ENCODE data around the gene STC2.

STC2 gene

DNA sequence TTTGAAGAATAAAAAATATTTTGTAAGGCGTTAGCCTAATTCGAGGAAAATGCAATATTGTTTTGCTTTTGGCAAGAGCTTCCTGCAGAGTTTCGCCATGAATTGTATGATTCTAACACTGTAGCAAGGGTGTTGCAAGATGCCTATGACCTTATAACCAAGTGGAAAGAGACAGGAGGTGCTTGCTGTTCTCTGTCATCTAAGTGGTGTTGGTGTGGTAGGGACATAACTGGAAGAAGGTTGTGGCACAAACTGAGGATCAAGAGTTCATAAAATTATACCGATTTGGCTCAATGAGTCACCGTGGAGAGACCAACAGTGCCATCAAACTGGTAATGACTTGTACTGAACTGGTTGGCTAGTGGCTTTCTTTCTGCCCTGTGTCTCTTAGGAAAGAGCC, 6.3 kb downstream of the STC2 start:
- Histone ChIP-seq H3K79me2 (ENCODE audit: insufficient read depth, low read length) (no peaks in the 10 kb centered on the region), H3F3A (ENCODE audit: insufficient read depth, low read length) (no peaks in the 10 kb centered on the region), H3K4me1 (ENCODE audit: insufficient read depth, low read length, severe bottlenecking) (no peaks in the 10 kb centered on the region), H3K36me3 (ENCODE audit: insufficient read depth, low read length) (no peaks in the 10 kb centered on the region), H4K20me1 (ENCODE audit: insufficient read depth, low read length) (no peaks in the 10 kb centered on the region), H2AFZ (ENCODE audit: low read length) (no peak overlapping the region), H3K27ac (ENCODE audit: low read depth, low read length, poor library complexity, severe bottlenecking) (no peak overlapping the region), H3K4me3 (ENCODE audit: low read depth, low read length, poor library complexity, severe bottlenecking) (no peak overlapping the region), H3K4me2 (ENCODE audit: low read length) (no peak overlapping the region), H3K9me3 (ENCODE audit: low read length) (no peaks in the 10 kb centered on the region), H3K27me3 (ENCODE audit: insufficient read depth, low read length) (no peaks in the 10 kb centered on the region), H3K9me2 (ENCODE audit: low read depth, low read length) (no peaks in the 10 kb centered on the region), H3K9ac (ENCODE audit: low read length) (no peak overlapping the region)
- TF ChIP-seq CTCF (IDR thresholded peaks at IDR 0.05; ENCODE audit: low read length) (no peak), EZH2 (IDR thresholded peaks at IDR 0.05; ENCODE audit: borderline replicate concordance, low read length) (no peak)

- no peaks in the 10 kb centered on the region for H3F3A ChIP-seq (ENCODE audit: insufficient read depth, low read length)
- H2AFZ ChIP-seq (ENCODE audit: low read length), result no peak overlapping the region
- H3K9me3 ChIP-seq (ENCODE audit: low read length), result no peaks in the 10 kb centered on the region
- H3K27ac ChIP-seq (ENCODE audit: low read depth, low read length, poor library complexity, severe bottlenecking), result no peak overlapping the region
- H3K9me2 ChIP-seq (ENCODE audit: low read depth, low read length), result no peaks in the 10 kb centered on the region
- no peak overlapping the region for H3K4me3 ChIP-seq (ENCODE audit: low read depth, low read length, poor library complexity, severe bottlenecking)
- H3K4me1 ChIP-seq (ENCODE audit: insufficient read depth, low read length, severe bottlenecking), result no peaks in the 10 kb centered on the region
- no peaks in the 10 kb centered on the region for H3K36me3 ChIP-seq (ENCODE audit: insufficient read depth, low read length)
- no peaks in the 10 kb centered on the region for H4K20me1 ChIP-seq (ENCODE audit: insufficient read depth, low read length)
- no peaks in the 10 kb centered on the region; the same call in 1 of the 2 replicates for H3K27me3 ChIP-seq (ENCODE audit: insufficient read depth, low read length)
- no peak overlapping the region for H3K9ac ChIP-seq (ENCODE audit: low read length)
- H3K79me2 ChIP-seq (ENCODE audit: insufficient read depth, low read length), result no peaks in the 10 kb centered on the region
- TF ChIP-seq EZH2 (IDR thresholded peaks at IDR 0.05; ENCODE audit: borderline replicate concordance, low read length) (no peak), CTCF (IDR thresholded peaks at IDR 0.05; ENCODE audit: low read length) (no peak)
- no peak overlapping the region for H3K4me2 ChIP-seq (ENCODE audit: low read length)
Measured at GRCh38 chr5:173320259-173320658, 8.0 kb downstream of the STC2 start.

DNA sequence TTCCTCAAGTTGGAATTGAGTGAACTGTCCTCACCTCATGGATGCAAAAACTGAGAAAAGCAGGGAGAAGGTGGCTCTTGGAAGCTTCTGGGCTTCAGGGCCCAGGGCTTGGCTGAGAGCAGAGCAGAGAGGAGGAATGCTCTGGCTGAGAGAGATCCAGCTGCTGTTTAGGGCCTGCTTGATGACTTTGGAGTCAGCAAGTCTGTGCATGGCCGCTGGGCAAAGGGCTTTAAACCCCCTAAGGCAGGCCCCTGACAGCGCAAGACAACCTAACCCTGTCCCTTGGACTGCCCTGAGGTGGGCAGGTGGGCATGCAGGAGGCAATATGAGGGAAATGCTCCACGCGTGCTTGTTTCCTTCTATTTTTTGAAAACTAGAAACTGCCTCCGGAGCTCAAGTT, 8.6 kb downstream of the STC2 start:
- Histone ChIP-seq H4K20me1 (ENCODE audit: insufficient read depth, low read length) (no peaks in the 10 kb centered on the region), H2AFZ (ENCODE audit: low read length) (no peak overlapping the region), H3K4me2 (ENCODE audit: low read length) (no peak overlapping the region), H3K4me3 (ENCODE audit: low read depth, low read length, poor library complexity, severe bottlenecking) (no peak overlapping the region), H3K27ac (ENCODE audit: low read depth, low read length, poor library complexity, severe bottlenecking) (no peak overlapping the region), H3K9me2 (ENCODE audit: low read depth, low read length) (no peaks in the 10 kb centered on the region), H3K4me1 (ENCODE audit: insufficient read depth, low read length, severe bottlenecking) (no peaks in the 10 kb centered on the region), H3K9me3 (ENCODE audit: low read length) (no peaks in the 10 kb centered on the region), H3K79me2 (ENCODE audit: insufficient read depth, low read length) (no peaks in the 10 kb centered on the region), H3K9ac (ENCODE audit: low read length) (no peak overlapping the region), H3K27me3 (ENCODE audit: insufficient read depth, low read length) (no peaks in the 10 kb centered on the region; the same call in 1 of the 2 replicates), H3F3A (ENCODE audit: insufficient read depth, low read length) (no peaks in the 10 kb centered on the region), H3K36me3 (ENCODE audit: insufficient read depth, low read length) (no peaks in the 10 kb centered on the region)
- TF ChIP-seq CTCF (IDR thresholded peaks at IDR 0.05; ENCODE audit: low read length), result no peak
- no peak for TF ChIP-seq EZH2 (IDR thresholded peaks at IDR 0.05; ENCODE audit: borderline replicate concordance, low read length)
